SK-N-SH treated with all-trans-retinoic acid at 6 μM for 48 hours (cell line): ENCODE data around the gene EIF4G2.

Source experiments
- ATAC-seq: fragments of 200-7000 bp; cut with Tn5 transposase; 3 replicates; pipeline ENCODE4 v1.9.1; 2020; ENCODE audit warnings: mild to moderate bottlenecking, moderate library complexity
- ARNTL ChIP-seq: fragments of 450-650 bp; formaldehyde crosslinking; IDR thresholded peaks from 2 replicates; pipeline ENCODE4 v1.5.0; 2020; ENCODE audit warnings: low read depth, mild to moderate bottlenecking, moderate library complexity, borderline replicate concordance
- BACH2 ChIP-seq: fragments of 250-450 bp; sonication (Bioruptor Pico); IDR thresholded peaks from 2 replicates; pipeline ENCODE4 v1.9.0; 2021; ENCODE audit warnings: mild to moderate bottlenecking, borderline replicate concordance
- CSDC2 ChIP-seq: fragments of 250-450 bp; sonication (Bioruptor Pico); IDR thresholded peaks from 2 replicates; pipeline ENCODE4 v1.5.0; 2020; ENCODE audit warnings: mild to moderate bottlenecking, moderate library complexity
- GLIS3 ChIP-seq: fragments of 250-450 bp; sonication (Bioruptor Pico); IDR thresholded peaks from 2 replicates; pipeline ENCODE4 v1.5.0; 2020; ENCODE audit warnings: mild to moderate bottlenecking, moderate library complexity
- ISL1 ChIP-seq: fragments of 250-450 bp; sonication (Bioruptor Pico); IDR thresholded peaks from 2 replicates; pipeline ENCODE4 v2.1.2; 2022; ENCODE audit warnings: mild to moderate bottlenecking, moderate library complexity
- PATZ1 ChIP-seq: fragments of 250-450 bp; sonication (Bioruptor Pico); IDR thresholded peaks from 2 replicates; pipeline ENCODE4 v1.8.0; 2020; ENCODE audit warnings: mild to moderate bottlenecking, moderate library complexity, borderline replicate concordance
- RARB ChIP-seq: fragments of 250-450 bp; sonication (Bioruptor Pico); IDR thresholded peaks from 2 replicates; pipeline ENCODE4 v1.8.0; 2021; ENCODE audit warnings: mild to moderate bottlenecking, moderate library complexity
- SNAI2 ChIP-seq: fragments of 250-450 bp; sonication (Bioruptor Pico); IDR thresholded peaks from 2 replicates; pipeline ENCODE4 v1.5.0; 2020; ENCODE audit warnings: mild to moderate bottlenecking, moderate library complexity
- TCF4 ChIP-seq: fragments of 250-450 bp; sonication (Bioruptor Pico); IDR thresholded peaks from 2 replicates; pipeline ENCODE4 v1.8.0; 2021; ENCODE audit warnings: mild to moderate bottlenecking, moderate library complexity, borderline replicate concordance
- TOX ChIP-seq: fragments of 250-450 bp; sonication (Bioruptor Pico); IDR thresholded peaks from 2 replicates; pipeline ENCODE4 v1.8.0; 2021; ENCODE audit warnings: mild to moderate bottlenecking, moderate library complexity, borderline replicate concordance
- TSHZ2 ChIP-seq: fragments of 250-450 bp; sonication (Bioruptor Pico); IDR thresholded peaks from 2 replicates; pipeline ENCODE4 v1.5.0; 2020; ENCODE audit warnings: mild to moderate bottlenecking, moderate library complexity
- ZC3H10 ChIP-seq: fragments of 250-450 bp; sonication (Bioruptor Pico); IDR thresholded peaks from 2 replicates; pipeline ENCODE4 v1.5.1; 2021; ENCODE audit warnings: mild to moderate bottlenecking, moderate library complexity
- ZFP3 ChIP-seq: fragments of 250-450 bp; sonication (Bioruptor Pico); IDR thresholded peaks from 2 replicates; pipeline ENCODE4 v1.5.0; 2020; ENCODE audit warnings: mild to moderate bottlenecking, moderate library complexity
- ZFP30 ChIP-seq: fragments of 450-650 bp; formaldehyde crosslinking; IDR thresholded peaks from 2 replicates; pipeline ENCODE4 v1.5.0; 2022; ENCODE audit warnings: mild to moderate bottlenecking, moderate library complexity
- ZNF565 ChIP-seq: fragments of 450-650 bp; formaldehyde crosslinking; conservative IDR thresholded peaks from 2 replicates; pipeline ENCODE4 v1.5.0; 2020; ENCODE audit warnings: low read depth, mild to moderate bottlenecking, moderate library complexity
- ZNF70 ChIP-seq: fragments of 450-650 bp; formaldehyde crosslinking; IDR thresholded peaks from 2 replicates; pipeline ENCODE4 v1.5.0; 2020; ENCODE audit warnings: mild to moderate bottlenecking, moderate library complexity
- ZNF8 ChIP-seq: fragments of 450-650 bp; formaldehyde crosslinking; IDR thresholded peaks from 2 replicates; pipeline ENCODE4 v1.5.0; 2020; ENCODE audit warnings: mild to moderate bottlenecking, moderate library complexity
- TF ChIP-seq, protein P1 (sequence below): fragments of 250-450 bp; sonication (Bioruptor Pico); IDR thresholded peaks from 2 replicates; pipeline ENCODE4 v1.5.1; 2021; ENCODE audit warnings: mild to moderate bottlenecking, moderate library complexity
- TF ChIP-seq, protein P2 (sequence below): fragments of 250-450 bp; sonication (Bioruptor Pico); IDR thresholded peaks from 2 replicates; pipeline ENCODE4 v1.8.0; 2021; ENCODE audit warnings: low read depth, mild to moderate bottlenecking, moderate library complexity, borderline replicate concordance

The EIF4G2 gene

GRCh38 chr11:10784232-10785145 lies 24.2 kb downstream of the EIF4G2 start:
- ATAC-seq, result peak; percentile 55
- TF ChIP-seq ISL1 (no peak), TSHZ2 (0 out of 2 replicates have a peak, but pooled peaks have one; percentile 3)
- TF ChIP-seq, all 23 proteins: peak for 1

DNA sequence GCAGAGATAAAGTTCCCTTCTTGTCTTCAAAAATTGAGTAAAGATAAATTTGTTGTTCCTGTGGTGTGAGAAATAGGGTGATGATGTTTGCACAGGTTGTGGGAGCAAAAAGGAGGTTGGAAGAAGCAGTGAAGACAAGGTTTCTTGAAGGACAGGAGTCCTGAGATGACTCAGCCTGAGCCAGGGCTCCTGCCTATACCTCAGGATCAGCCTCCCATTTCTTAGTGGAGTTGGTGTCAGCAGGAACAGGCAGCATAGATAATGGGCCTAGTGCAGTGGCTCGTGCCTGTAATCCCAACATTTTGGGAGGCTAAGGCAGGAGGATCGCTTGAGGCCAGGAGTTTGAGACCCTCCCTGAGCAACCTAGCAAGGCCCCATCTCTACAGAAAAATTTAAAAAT lies 28.7 kb downstream of the EIF4G2 start:
- ATAC-seq, result no peak
- TF ChIP-seq ZFP3 (CRISPR knock-in tag) (peak; percentile 92), GLIS3 (no peak)

DNA sequence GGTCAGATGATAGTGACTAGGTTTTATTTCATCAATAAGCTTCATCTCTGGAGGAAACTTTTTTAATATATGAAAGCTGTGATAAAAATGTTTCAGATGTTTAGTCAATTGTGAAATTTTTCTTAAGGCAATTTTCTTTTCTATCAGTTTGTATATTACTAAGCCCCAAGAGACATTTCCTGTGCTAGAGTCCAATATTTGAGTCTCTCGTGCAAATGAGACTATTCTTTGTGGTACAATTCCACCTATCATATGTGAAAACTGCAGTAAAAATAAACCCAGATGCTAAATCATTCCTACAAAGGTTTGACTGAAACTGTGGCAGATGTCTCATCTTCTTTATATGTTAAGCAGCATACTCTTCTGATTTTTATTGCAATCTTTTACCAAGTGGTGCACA lies 29.6 kb downstream of the EIF4G2 start:
- ATAC-seq, result no peak
- TF ChIP-seq, protein P1, sequence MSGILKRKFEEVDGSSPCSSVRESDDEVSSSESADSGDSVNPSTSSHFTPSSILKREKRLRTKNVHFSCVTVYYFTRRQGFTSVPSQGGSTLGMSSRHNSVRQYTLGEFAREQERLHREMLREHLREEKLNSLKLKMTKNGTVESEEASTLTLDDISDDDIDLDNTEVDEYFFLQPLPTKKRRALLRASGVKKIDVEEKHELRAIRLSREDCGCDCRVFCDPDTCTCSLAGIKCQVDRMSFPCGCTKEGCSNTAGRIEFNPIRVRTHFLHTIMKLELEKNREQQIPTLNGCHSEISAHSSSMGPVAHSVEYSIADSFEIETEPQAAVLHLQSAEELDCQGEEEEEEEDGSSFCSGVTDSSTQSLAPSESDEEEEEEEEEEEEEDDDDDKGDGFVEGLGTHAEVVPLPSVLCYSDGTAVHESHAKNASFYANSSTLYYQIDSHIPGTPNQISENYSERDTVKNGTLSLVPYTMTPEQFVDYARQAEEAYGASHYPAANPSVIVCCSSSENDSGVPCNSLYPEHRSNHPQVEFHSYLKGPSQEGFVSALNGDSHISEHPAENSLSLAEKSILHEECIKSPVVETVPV, result no peak
- TF ChIP-seq ARNTL (CRISPR knock-in tag) (no peak), ISL1 (no peak), ZC3H10 (no peak), BACH2 (CRISPR knock-in tag) (no peak), TCF4 (CRISPR knock-in tag) (no peak), RARB (CRISPR knock-in tag) (no peak)
- TF ChIP-seq, protein P2, sequence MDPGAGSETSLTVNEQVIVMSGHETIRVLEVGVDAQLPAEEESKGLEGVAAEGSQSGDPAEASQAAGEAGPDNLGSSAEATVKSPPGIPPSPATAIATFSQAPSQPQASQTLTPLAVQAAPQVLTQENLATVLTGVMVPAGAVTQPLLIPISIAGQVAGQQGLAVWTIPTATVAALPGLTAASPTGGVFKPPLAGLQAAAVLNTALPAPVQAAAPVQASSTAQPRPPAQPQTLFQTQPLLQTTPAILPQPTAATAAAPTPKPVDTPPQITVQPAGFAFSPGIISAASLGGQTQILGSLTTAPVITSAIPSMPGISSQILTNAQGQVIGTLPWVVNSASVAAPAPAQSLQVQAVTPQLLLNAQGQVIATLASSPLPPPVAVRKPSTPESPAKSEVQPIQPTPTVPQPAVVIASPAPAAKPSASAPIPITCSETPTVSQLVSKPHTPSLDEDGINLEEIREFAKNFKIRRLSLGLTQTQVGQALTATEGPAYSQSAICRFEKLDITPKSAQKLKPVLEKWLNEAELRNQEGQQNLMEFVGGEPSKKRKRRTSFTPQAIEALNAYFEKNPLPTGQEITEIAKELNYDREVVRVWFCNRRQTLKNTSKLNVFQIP (CRISPR knock-in tag), result no peak

DNA sequence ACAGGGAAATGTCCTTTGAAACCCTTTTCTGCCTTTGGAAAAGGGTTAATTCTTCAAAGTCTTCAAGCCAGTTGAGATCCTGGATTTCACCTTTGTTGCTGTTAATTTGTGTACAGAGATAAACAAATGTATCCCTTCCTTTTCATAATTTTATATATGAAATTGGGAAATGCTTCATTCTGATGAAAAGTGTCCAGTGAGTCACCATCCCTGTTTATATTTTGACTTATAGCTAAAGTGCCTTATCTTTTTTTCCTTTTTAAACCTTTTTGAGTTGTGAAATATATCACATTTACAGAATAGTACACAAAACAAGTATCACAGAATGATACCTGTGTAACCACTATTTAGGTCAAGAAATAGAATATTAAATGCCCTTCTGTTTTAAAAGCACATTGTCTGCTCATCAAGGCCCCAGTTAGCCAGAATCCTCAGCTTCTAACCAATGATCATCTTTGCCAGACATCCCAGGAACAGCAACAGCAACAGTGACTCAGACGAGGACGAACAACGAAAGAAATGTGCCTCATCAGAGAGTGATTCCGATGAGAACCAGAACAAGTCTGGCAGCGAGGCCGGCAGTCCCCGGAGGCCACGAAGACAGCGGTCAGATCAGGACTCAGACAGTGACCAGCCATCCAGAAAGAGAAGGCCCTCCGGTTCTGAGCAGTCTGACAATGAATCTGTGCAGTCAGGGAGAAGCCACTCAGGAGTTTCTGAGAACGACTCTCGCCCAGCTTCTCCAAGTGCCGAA lies 30.3 kb downstream of the EIF4G2 start:
- TF ChIP-seq TCF4 (CRISPR knock-in tag) (peak; percentile 56; the same call in 1 of the 2 replicates), TSHZ2 (peak; percentile 93), GLIS3 (0 out of 2 replicates have a peak, but pooled peaks have one; percentile 22), ZFP3 (CRISPR knock-in tag) (peak; percentile 86), CSDC2 (peak; percentile 92), TOX (CRISPR knock-in tag) (no peak), ZNF8 (CRISPR knock-in tag) (no peak), SNAI2 (peak; percentile 94; the same call in 1 of the 2 replicates), ISL1 (peak; percentile 52), PATZ1 (CRISPR knock-in tag) (no peak), ZNF70 (CRISPR knock-in tag) (peak; percentile 29; the same call in 1 of the 2 replicates), ZFP30 (CRISPR knock-in tag) (no peak), ARNTL (CRISPR knock-in tag) (no peak), ZNF565 (CRISPR knock-in tag) (no peak)
- TF ChIP-seq, protein P2 (CRISPR knock-in tag), result no peak
- TF ChIP-seq, all 23 proteins: peak for 8
- peak; percentile 95 for ATAC-seq
